ENCODE measurements around the gene PTPRM.
"Not testable (repeated sequence)": the region's sequence is repeated elsewhere in the genome, so short reads cannot be mapped to it uniquely, and the experiment has no call there.

Gene PTPRM

GRCh38 chr18:7727361-7728076 lies 160.4 kb downstream of the PTPRM start:
- DNase-seq (ENCODE audit: low read depth) = no peak

- no peak for DNase-seq (ENCODE audit: low read depth)
Observed at GRCh38 chr18:7728297-7728696, 161.2 kb downstream of the PTPRM start.

DNA sequence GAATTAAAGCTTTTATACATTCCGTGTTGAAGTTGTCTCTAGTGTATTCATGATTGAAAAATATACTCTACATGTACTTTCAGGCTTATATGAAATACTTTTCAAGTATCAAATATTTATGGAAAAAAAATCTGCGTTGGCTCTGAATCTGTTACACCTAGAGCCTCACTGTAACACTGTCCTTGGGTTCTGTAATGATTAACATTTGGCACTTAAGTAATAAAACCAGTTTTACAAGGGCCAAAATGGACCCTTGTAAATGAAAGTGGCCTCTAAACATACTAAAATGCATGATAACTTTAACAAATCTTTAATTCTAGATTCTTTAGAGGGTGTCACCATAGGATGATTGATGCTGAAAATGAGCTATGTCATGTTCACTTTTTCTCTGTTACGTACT lies 162.8 kb downstream of the PTPRM start:
- no peak for DNase-seq (ENCODE audit: low read depth)

DNA sequence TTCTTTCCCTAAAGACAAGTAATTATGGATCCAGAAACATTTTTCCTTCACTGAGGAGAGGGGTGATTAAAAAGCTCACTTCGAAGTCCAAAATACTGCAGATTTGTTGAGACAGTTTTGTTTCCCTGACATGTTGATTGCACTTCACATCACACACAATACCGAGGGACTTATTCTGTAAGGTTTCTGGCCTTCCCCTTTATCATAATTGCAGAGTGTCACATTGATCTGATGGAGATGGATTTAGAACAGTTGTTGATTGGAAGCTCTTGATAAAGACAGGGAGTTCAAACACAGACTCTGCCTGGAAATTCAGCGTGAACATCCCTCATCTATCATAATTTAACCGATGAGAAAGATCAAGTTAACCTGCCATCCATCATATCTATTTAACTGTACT lies 163.6 kb downstream of the PTPRM start:
- DNase-seq (ENCODE audit: low read depth) = no peak

DNA sequence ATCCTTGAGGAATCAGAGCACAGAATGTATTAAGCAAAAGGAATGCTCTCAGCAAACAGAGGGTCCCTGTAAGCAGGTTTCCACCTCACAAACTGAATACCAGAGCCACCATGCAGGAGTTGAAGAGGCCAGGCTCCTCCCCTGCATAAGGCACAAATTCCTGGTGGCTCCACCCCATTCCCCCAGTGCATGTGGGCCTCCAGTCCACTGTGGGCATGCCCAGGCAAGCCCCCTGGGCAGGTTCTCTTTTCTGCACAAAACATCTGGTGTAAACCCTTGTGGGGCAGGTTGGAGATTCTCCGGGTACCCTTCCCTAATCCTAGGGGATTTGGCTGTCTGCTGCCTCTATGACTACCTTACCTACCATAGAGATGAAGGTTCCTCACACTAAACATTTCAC lies 166.5 kb downstream of the PTPRM start:
- no peak for DNase-seq (ENCODE audit: low read depth)

DNA sequence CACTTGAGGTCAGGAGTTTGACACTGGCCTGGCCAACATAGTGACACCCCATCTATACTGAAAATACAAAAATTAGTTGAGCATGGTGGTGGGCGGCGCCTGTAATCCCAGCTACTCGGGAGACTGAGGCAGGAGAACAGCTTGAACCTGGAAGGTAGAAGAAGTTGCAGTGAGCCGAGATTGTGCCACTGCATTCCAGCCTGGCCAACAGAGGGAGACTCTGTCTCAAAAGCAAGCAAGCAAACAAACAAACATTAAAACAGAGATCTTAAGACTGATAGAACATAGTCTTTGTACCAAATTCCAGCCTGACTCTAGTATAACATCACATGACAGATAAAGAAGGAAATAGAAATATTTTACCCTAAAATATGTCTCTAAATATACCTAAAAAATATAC lies 168.1 kb downstream of the PTPRM start:
- no peak for DNase-seq (ENCODE audit: low read depth)

DNA sequence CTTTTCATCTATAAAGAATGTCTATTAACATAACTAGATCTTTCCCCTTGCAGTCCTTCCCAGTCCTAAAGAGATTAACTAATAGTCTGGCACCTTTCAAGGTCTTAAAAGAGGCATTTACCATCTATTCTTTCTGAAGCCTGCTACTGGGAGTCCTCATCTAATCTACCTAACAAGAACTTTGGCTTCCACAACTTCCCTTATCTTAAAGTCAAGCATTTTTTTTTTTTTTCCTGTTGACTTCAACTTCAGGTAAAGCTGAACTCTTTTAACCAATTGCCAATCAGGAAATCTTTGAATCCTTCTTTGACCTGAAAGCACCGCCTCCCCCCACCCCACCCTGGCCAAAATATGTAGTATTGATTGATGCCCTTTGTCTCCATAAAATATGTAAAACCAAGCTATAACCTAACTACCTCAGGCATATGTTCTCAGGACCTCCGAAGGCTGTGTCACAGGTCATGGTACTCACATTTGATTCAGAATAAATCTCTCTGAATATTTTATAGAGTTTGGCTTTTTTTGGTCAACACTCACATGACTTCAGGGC lies 168.6 kb downstream of the PTPRM start:
- DNase-seq (ENCODE audit: low read depth) = no peak

DNA sequence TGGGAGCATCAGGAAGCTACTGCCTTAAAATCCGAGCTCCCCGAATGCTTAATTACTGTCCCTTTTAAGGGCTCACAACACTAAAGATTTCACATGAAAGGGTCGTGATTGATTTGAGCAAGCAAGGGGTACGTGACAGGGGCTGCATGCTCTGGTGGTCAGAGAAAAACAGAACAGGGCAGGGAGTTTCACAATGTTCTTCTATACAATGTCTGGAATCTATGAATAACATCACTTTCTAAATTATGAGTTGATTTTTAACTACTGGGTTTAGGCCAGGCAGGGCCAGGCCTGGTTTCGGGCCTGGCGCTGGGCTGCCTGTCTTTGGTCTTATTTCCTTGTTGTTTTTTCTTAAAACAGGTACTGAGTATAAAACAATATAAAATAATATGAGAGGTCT lies 169.4 kb downstream of the PTPRM start:
- not testable (repeated sequence) for DNase-seq (ENCODE audit: low read depth)

- DNase-seq (ENCODE audit: low read depth) = no peak
Observed at GRCh38 chr18:7737550-7737949, 170.4 kb downstream of the PTPRM start.

- DNase-seq (ENCODE audit: low read depth) = peak; percentile 30
Observed at GRCh38 chr18:7740821-7741220, 173.7 kb downstream of the PTPRM start.

GRCh38 chr18:7741640-7742039 lies 174.5 kb downstream of the PTPRM start:
- no peak for DNase-seq (ENCODE audit: low read depth)

GRCh38 chr18:7742224-7742623 lies 175.1 kb downstream of the PTPRM start:
- DNase-seq (ENCODE audit: low read depth) = no peak

- DNase-seq (ENCODE audit: low read depth) = no peak
Observed at GRCh38 chr18:7743256-7743655, 176.1 kb downstream of the PTPRM start.

GRCh38 chr18:7746106-7746505 lies 179.0 kb downstream of the PTPRM start:
- DNase-seq (ENCODE audit: low read depth) = no peak

GRCh38 chr18:7748251-7749007 lies 181.3 kb downstream of the PTPRM start:
- DNase-seq (ENCODE audit: low read depth) = peak; percentile 21

GRCh38 chr18:7749008-7749405 lies 181.9 kb downstream of the PTPRM start:
- DNase-seq (ENCODE audit: low read depth) = no peak

- peak; percentile 29 for DNase-seq (ENCODE audit: low read depth)
Observed at GRCh38 chr18:7749510-7749981, 182.4 kb downstream of the PTPRM start.

- no peak for DNase-seq (ENCODE audit: low read depth)
Observed at GRCh38 chr18:7750095-7750663, 183.1 kb downstream of the PTPRM start.

DNA sequence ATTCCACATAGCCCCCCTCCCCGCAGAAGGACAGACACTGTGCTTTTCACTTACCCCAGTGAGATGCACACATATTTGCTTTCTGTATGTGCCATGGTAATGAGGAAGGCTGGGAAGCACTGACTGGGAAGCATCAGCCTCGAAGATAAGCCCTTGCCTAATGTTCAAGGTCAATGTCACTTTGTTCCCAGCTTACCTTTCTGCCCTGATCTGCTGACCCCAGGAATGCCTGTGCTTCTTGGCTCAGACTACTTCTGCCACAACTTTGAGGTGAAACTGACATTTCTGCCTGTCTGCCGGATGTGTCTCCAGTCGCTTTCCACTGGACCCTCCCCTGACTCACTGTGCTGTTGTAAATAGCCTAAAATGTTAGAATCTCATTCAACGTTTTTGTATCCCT lies 183.8 kb downstream of the PTPRM start:
- no peak for DNase-seq (ENCODE audit: low read depth)

DNA sequence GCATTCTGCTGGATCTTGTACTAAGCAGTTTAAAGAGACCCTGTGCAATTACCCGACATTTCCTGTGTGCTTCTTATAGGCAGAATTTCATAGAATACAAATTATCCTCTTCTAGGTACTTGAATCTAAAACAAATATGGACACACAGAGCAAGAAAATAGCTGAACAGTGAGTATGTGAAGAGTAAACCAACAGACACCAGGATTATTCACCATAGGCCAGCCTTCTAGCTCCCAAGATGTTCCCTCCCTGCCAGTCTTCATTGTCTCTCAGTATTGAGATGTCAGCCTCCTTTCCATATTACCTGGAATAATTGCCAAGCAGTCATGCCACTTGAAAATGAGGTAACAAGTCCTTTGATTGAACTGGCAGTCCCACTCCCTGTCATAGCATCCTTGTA lies 187.1 kb downstream of the PTPRM start:
- DNase-seq (ENCODE audit: low read depth) = peak; percentile 18

- DNase-seq (ENCODE audit: low read depth) = peak; percentile 14
Observed at GRCh38 chr18:7754725-7755181, 187.6 kb downstream of the PTPRM start.

- DNase-seq (ENCODE audit: low read depth) = peak; percentile 24
Observed at GRCh38 chr18:7755753-7756475, 188.8 kb downstream of the PTPRM start.
